ENCODE results near the gene ZFP62.

DNA sequence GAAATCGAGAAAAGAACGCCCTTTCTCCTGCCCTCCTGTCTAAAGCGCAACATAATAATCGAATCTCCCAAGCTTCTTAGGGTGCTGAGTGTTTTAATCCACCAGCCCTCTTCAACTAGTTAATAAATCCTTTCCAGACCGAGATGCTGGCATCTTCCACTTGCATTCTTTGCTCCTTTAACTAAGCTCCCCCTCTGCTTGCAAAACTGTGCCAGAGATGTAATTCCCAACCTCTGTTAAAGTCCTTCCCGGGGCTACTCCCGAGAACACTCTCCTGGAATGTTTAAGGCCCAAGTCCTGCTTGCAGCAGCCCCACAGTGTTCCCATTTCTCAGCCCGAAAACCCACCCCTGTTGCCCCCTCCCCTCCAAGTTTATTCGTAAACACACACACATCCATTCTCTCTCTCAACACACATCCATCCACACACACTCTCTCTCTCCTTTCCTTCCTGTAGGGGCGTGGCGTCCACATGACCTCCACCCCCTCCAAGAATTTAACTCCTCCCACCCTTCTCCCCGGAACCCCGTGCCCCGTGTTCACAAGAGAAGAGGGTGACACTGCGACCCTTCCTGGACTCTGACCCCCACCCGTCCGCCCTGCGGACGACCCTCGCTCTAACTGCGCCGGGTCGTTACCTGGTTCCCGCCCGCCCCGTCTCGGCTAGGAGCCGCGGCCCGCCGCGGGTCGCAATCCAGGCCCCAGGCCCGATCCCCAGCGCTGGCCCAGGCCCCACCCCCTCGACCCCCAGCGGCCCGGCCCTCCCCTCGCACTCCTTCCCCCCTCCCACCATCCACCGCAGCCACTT is 51.5 kb downstream of the ZFP62 start:
- TF ChIP-seq, protein P1, sequence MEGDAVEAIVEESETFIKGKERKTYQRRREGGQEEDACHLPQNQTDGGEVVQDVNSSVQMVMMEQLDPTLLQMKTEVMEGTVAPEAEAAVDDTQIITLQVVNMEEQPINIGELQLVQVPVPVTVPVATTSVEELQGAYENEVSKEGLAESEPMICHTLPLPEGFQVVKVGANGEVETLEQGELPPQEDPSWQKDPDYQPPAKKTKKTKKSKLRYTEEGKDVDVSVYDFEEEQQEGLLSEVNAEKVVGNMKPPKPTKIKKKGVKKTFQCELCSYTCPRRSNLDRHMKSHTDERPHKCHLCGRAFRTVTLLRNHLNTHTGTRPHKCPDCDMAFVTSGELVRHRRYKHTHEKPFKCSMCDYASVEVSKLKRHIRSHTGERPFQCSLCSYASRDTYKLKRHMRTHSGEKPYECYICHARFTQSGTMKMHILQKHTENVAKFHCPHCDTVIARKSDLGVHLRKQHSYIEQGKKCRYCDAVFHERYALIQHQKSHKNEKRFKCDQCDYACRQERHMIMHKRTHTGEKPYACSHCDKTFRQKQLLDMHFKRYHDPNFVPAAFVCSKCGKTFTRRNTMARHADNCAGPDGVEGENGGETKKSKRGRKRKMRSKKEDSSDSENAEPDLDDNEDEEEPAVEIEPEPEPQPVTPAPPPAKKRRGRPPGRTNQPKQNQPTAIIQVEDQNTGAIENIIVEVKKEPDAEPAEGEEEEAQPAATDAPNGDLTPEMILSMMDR (IDR thresholded peaks at IDR 0.05) = no peak
- TF ChIP-seq POLR2A (IDR thresholded peaks at IDR 0.05) = no peak

All from uterus (tissue), 2 donors.